Measurements from ENCODE around the gene CDH22. TPM values are rescaled to one million over a fixed set of nuclear protein-coding genes. Genes with fewer than 3 reads are reported as not detected.

CDH22 gene
- total and polyA plus RNA-seq, 12 donors: 0.19 to 2.9 (median 0.97) TPM; not detected in 4

- DNase-seq: no peak
- Histone ChIP-seq H3K27ac (no peak overlapping the region), H3K4me1 (replicated peaks in 1 of 2) (no peaks in the 10 kb centered on the region), H3K9me3 (replicated peaks in 1 of 3) (no peaks in the 10 kb centered on the region), H3K36me3 (replicated peaks in 1 of 2) (no peaks in the 10 kb centered on the region), H3K27me3 (peaks cover 3% of the 10 kb centered on the region), H3K4me3 (no peak overlapping the region)
- 62 to 77% (median 66%) methylated on average over 8 of the region's 8 CpGs for WGBS, 4 donors
- intact Hi-C loops (cut with DNase I): no loop called here
- TF ChIP-seq CTCF (IDR thresholded peaks at IDR 0.05) (no peak), POLR2A (IDR thresholded peaks at IDR 0.05) (no peak)
Measured at GRCh38 chr20:46322641-46323040, 14.3 kb upstream of the CDH22 start.

- intact Hi-C loops (cut with DNase I): no loop called here
- no peak for TF ChIP-seq POLR2A (IDR thresholded peaks at IDR 0.05)
- no peak for TF ChIP-seq CTCF (IDR thresholded peaks at IDR 0.05)
- no peaks in the 10 kb centered on the region for H3K4me1 ChIP-seq (replicated peaks in 1 of 2)
- DNase-seq: no peak
- peaks cover 33% of the 10 kb centered on the region for H3K27me3 ChIP-seq
- 55 to 74% (median 65%) methylated on average over 2 to 7 of the region's 7 CpGs for WGBS, 4 donors
- H3K4me3 ChIP-seq: no peak overlapping the region
- no peaks in the 10 kb centered on the region for H3K9me3 ChIP-seq (replicated peaks in 1 of 3)
- H3K36me3 ChIP-seq (replicated peaks in 1 of 2): no peaks in the 10 kb centered on the region
- H3K27ac ChIP-seq: no peak overlapping the region
Measured at GRCh38 chr20:46317685-46318177, 9.4 kb upstream of the CDH22 start.

GRCh38 chr20:46316984-46317684, 8.8 kb upstream of the CDH22 start:
- Histone ChIP-seq H3K9me3 (replicated peaks in 1 of 3) (no peaks in the 10 kb centered on the region), H3K36me3 (replicated peaks in 1 of 2) (no peaks in the 10 kb centered on the region), H3K27ac (no peak overlapping the region), H3K4me1 (replicated peaks in 1 of 2) (no peaks in the 10 kb centered on the region), H3K27me3 (peaks cover 37% of the 10 kb centered on the region), H3K4me3 (no peak overlapping the region)
- WGBS, 4 donors: 51 to 62% (median 55%) methylated on average over 24 of the region's 24 CpGs
- no peak for TF ChIP-seq CTCF (IDR thresholded peaks at IDR 0.05)
- no peak for TF ChIP-seq POLR2A (IDR thresholded peaks at IDR 0.05)
- DNase-seq: no peak
- intact Hi-C loops (cut with DNase I): no loop called here

- whole genome bisulfite sequencing, 4 donors: 69 to 82% (median 76%) methylated on average over 6 of the region's 6 CpGs
- Histone ChIP-seq H3K27me3 (peaks cover 42% of the 10 kb centered on the region), H3K4me3 (no peak overlapping the region), H3K9me3 (replicated peaks in 1 of 3) (no peaks in the 10 kb centered on the region), H3K27ac (no peak overlapping the region), H3K36me3 (replicated peaks in 1 of 2) (no peaks in the 10 kb centered on the region), H3K4me1 (replicated peaks in 1 of 2) (no peaks in the 10 kb centered on the region)
- intact Hi-C loops (cut with DNase I): no loop called here
- TF ChIP-seq CTCF (IDR thresholded peaks at IDR 0.05): no peak
- no peak for TF ChIP-seq POLR2A (IDR thresholded peaks at IDR 0.05)
- no peak for DNase-seq
Measured at GRCh38 chr20:46315311-46315710, 7.0 kb upstream of the CDH22 start.

Data from adrenal gland (tissue), 12 donors.